Measurements from ENCODE around the gene SPINK14.

SPINK14 gene

GRCh38 chr5:148209151-148209770 lies 40.9 kb downstream of the SPINK14 start:
- no peak for DNase-seq (ENCODE audit: insufficient read length, low spot score)
- FAIRE-seq: no peak

GRCh38 chr5:148214665-148215185 lies 46.4 kb downstream of the SPINK14 start:
- DNase-seq (ENCODE audit: insufficient read length, low spot score): no peak
- FAIRE-seq: no peak
- no peak for TF ChIP-seq POLR2AphosphoS5 (IDR thresholded peaks at IDR 0.05; ENCODE audit: low read depth, low read length)
- TF ChIP-seq PAX5 (IDR thresholded peaks at IDR 0.05; ENCODE audit: insufficient read depth, low read length, severe bottlenecking): no peak
- no peak for TF ChIP-seq POU2F2 (IDR thresholded peaks at IDR 0.05; ENCODE audit: low read depth, low read length)
- TF ChIP-seq POLR2A (IDR thresholded peaks at IDR 0.05; ENCODE audit: low read depth, low read length): no peak
- TF ChIP-seq SPI1 (IDR thresholded peaks at IDR 0.05; ENCODE audit: low read depth, low read length): no peak

More at GRCh38 chr5:148209151-148209770, 40.9 kb downstream of the SPINK14 start:
- no peak for TF ChIP-seq POU2F2 (IDR thresholded peaks at IDR 0.05; ENCODE audit: low read depth, low read length)
- TF ChIP-seq TAF1 (IDR thresholded peaks at IDR 0.05; ENCODE audit: low read depth, low read length): no peak
- TF ChIP-seq POLR2AphosphoS5 (IDR thresholded peaks at IDR 0.05; ENCODE audit: low read depth, low read length): no peak
- TF ChIP-seq SPI1 (IDR thresholded peaks at IDR 0.05; ENCODE audit: low read depth, low read length): no peak
- TF ChIP-seq POLR2A (IDR thresholded peaks at IDR 0.05; ENCODE audit: low read depth, low read length): no peak
- TF ChIP-seq PAX5 (IDR thresholded peaks at IDR 0.05; ENCODE audit: insufficient read depth, low read length, severe bottlenecking): no peak

GRCh38 chr5:148221508-148221907 lies 53.2 kb downstream of the SPINK14 start:
- FAIRE-seq (no peak), DNase-seq (ENCODE audit: insufficient read length, low spot score) (no peak)
- no peak for TF ChIP-seq SPI1 (IDR thresholded peaks at IDR 0.05; ENCODE audit: low read depth, low read length)
- no peak for TF ChIP-seq TAF1 (IDR thresholded peaks at IDR 0.05; ENCODE audit: low read depth, low read length)
- no peak for TF ChIP-seq PAX5 (IDR thresholded peaks at IDR 0.05; ENCODE audit: insufficient read depth, low read length, severe bottlenecking)
- no peak for TF ChIP-seq POLR2AphosphoS5 (IDR thresholded peaks at IDR 0.05; ENCODE audit: low read depth, low read length)
- no peak for TF ChIP-seq POLR2A (IDR thresholded peaks at IDR 0.05; ENCODE audit: low read depth, low read length)
- TF ChIP-seq POU2F2 (IDR thresholded peaks at IDR 0.05; ENCODE audit: low read depth, low read length): no peak

GRCh38 chr5:148224117-148224742 lies 55.9 kb downstream of the SPINK14 start:
- TF ChIP-seq SPI1 (IDR thresholded peaks at IDR 0.05; ENCODE audit: low read depth, low read length) (no peak), PAX5 (IDR thresholded peaks at IDR 0.05; ENCODE audit: insufficient read depth, low read length, severe bottlenecking) (no peak), POLR2A (IDR thresholded peaks at IDR 0.05; ENCODE audit: low read depth, low read length) (no peak), POLR2AphosphoS5 (IDR thresholded peaks at IDR 0.05; ENCODE audit: low read depth, low read length) (no peak), POU2F2 (IDR thresholded peaks at IDR 0.05; ENCODE audit: low read depth, low read length) (no peak), TAF1 (IDR thresholded peaks at IDR 0.05; ENCODE audit: low read depth, low read length) (no peak)
- DNase-seq (ENCODE audit: insufficient read length, low spot score) (no peak), FAIRE-seq (no peak)

All from GM12891 (cell line).